Measurements from ENCODE around the gene UBXN11.

UBXN11 gene

DNA sequence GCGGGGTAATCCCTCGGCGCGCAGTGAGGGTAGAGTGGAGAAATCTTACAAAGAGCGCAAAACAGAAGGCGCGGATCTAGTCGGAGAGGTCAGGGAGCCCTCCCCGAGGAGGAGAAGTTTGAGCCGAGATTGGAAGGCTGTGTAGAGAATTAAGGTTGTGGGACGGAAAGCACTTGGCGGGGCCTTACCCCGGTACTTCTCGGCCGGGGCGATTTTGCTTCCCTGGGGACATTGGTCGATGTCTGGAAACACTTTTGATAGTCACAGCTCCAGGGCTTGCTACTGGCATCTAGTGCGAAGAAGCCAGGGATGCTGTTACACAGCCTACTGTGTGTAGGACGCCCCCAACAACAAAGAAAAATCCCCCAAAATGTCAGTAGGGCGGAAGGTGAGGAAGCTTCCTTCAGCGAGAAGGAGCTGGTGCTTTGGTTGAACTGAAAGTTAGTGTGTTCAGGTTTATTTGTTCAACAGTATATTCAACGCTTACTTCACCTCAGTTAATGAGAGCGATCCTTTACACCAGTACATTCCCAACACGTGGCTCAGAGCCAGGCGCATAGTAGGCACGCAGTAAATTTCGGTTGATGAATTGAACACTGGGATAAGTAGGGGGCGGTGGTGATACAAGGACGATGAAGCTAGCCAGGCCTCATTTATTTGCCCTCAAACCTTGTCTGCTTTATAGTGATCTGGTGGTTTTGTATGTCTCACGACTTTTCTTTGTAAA, 71.6 kb downstream of the UBXN11 start:
- TF ChIP-seq SIN3A (IDR thresholded peaks at IDR 0.05; ENCODE audit: borderline replicate concordance, insufficient read depth, low read length) (no peak), POLR2AphosphoS5 (IDR thresholded peaks at IDR 0.05; ENCODE audit: low read depth, low read length) (no peak), FOXP2 (optimal IDR thresholded peaks at IDR 0.05; ENCODE audit: borderline replicate concordance, extremely low read depth, extremely low read length, insufficient read depth) (no peak), TAF1 (IDR thresholded peaks at IDR 0.05; ENCODE audit: borderline replicate concordance, insufficient read depth, low read length) (no peak), REST (IDR thresholded peaks at IDR 0.05; ENCODE audit: insufficient read depth in 1 of 2, low read depth in 2 of 2, low read length in 2 of 2) (no peak)

DNA sequence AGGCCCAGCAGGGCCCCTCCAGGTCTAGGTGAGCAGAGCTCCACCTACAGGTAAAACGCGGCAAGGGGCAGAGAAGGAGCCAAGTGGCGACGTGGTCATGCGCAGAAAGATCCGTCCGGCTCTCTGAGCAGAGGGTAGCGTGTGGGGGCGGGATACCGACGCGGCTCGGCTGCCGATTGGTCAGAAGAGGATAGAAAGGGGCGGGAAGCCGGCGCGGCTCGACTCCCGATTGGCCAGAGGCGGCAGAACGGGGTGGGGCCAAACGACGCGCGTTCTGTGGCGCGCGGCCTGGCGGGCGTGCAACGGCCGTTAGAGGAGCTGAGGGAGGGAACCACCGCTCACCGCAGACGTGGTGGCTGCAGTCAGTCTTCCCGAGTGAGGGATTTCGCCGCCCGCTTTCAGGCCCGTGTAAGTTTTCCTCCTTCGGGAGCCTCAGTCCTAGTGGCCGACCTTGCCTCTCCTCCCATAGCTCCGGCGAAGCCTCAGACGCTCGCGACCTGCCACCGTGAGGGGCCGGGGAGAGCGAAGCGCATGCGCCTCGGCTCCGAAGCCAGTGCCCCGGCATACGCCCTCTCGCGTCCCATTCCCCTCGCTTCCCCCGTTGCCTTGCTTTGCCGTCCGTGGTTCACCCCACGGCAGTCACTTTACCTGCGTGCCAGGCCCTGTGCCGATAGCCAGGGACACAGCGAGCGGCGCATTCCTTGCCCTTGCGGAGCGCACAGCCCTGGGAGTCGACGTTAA, 72.4 kb downstream of the UBXN11 start, which contains the start of gene CEP85:
Gene CEP85, plus strand, starts transcription at position 298 of the 741 bp plus-strand sequence. CDS start 5,584 bp downstream, outside the sequence.
- TF ChIP-seq FOXP2 (optimal IDR thresholded peaks at IDR 0.05; ENCODE audit: borderline replicate concordance, extremely low read depth, extremely low read length, insufficient read depth) (peak; percentile 61), REST (IDR thresholded peaks at IDR 0.05; ENCODE audit: insufficient read depth in 1 of 2, low read depth in 2 of 2, low read length in 2 of 2) (no peak), POLR2AphosphoS5 (IDR thresholded peaks at IDR 0.05; ENCODE audit: low read depth, low read length) (peak; percentile 97), TAF1 (IDR thresholded peaks at IDR 0.05; ENCODE audit: borderline replicate concordance, insufficient read depth, low read length) (peak; percentile 38; the same call in 1 of the 2 replicates), SIN3A (IDR thresholded peaks at IDR 0.05; ENCODE audit: borderline replicate concordance, insufficient read depth, low read length) (no peak)

Measured in PFSK-1 (cell line).